C4-2B (cell line): ENCODE results near the gene NRIP2.

Experiments
- CTCF ChIP-seq: fragments of 450-650 bp; conservative IDR thresholded peaks from 2 replicates; pipeline ENCODE4 v1.5.1; 2017; ENCODE audit warnings: mild to moderate bottlenecking
- ZFX ChIP-seq: fragments of 450-650 bp; IDR thresholded peaks from 2 replicates; pipeline ENCODE4 v1.6.1; 2017

- TF ChIP-seq CTCF (no peak), ZFX (no peak)
Observed at GRCh38 chr12:2800046-2800570, 34.7 kb downstream of the NRIP2 start.
